ENCODE results near the gene THAP6. TPM values are rescaled to one million over a fixed set of nuclear protein-coding genes. Genes with fewer than 3 reads are reported as not detected.

THAP6 gene
- 10 to 100 TPM; 18.2 to 43.9 (median 25.1) TPM for total RNA-seq
- 10 to 100 TPM; 12.3 to 14.0 TPM for polyA plus RNA-seq
- total RNA-seq = 19.0 reads per million, percentile 49 among the genes with 10 or more reads in this experiment

GRCh38 chr4:75514131-75514948, at the start of gene THAP6, which contains the start of gene RCHY1:
THAP6 (plus strand) TSS chr4:75514473; CDS start chr4:75515453, 980 bp downstream.
RCHY1 (minus strand) TSS chr4:75514403; CDS start chr4:75514286, 117 bp downstream.
- H3K27ac ChIP-seq (ENCODE audit: low read depth, low read length) = peak within 1 kb of the TSS; percentile 98
- no peaks in the 10 kb centered on the region for H3K27me3 Mint-ChIP-seq
- ATAC-seq (peak; percentile 92), DNase-seq (peak; percentile 82 to 95 (median 93))
- peak within 1 kb of the TSS in 1 of 10 donors; percentile 97 for H3K4me3 Mint-ChIP-seq
- intact Hi-C loops (cut with micrococcal nuclease) = loop anchor here (1.0 to 10.0 kb wide), 15 partner anchors 116 to 1642 kb away; partner anchors contain the start of genes AREG (in 2 of the 2), CCNI (in 2 of the 2), CDKL2 (in 2 of the 2) and G3BP2 (in 2 of the 2)
- H3K9me3 Mint-ChIP-seq = peaks cover 0 to 2% (median 0%) of the 10 kb centered on the region in 11 donors
- H3K36me3 ChIP-seq (ENCODE audit: control insufficient read depth in 2 of 3, insufficient read depth in 3 of 3, low read length in 3 of 3) = peaks cover 0 to 15% (median 5%) of the 10 kb centered on the region in 3 experiments
- POLR2A ChIA-PET = interaction anchor here (0.9 to 3.6 kb wide), 13 partner anchors 9 to 1116 kb away, joined by 3 to 27 read pairs (median 5); partner anchors contain the start of genes NAAA and USO1
- H3K4me1 ChIP-seq (ENCODE audit: control insufficient read depth in 2 of 2, insufficient read depth in 2 of 2, low read length in 2 of 2) = peaks cover 53 to 56% of the 10 kb centered on the region in 2 donors
- peaks cover 30 to 63% (median 49%) of the 10 kb centered on the region in 7 donors for H3K4me1 Mint-ChIP-seq
- peak within 1 kb of the TSS in 7 of 9 donors; percentile 96 to 100 (median 98) for H3K27ac Mint-ChIP-seq
- H3K36me3 Mint-ChIP-seq = peaks cover 6 to 27% (median 21%) of the 10 kb centered on the region in 5 donors
- no peaks in the 10 kb centered on the region for H3K27me3 ChIP-seq (ENCODE audit: control insufficient read depth in 2 of 2, insufficient read depth in 2 of 2, low read length in 2 of 2)
- CTCF ChIA-PET = interaction anchor here (0.6 to 1.2 kb wide), 3 partner anchors 16 to 257 kb away, joined by 3 to 5 read pairs (median 3); partner anchors contain the start of gene USO1
- H3K9me3 ChIP-seq (ENCODE audit: control insufficient read depth in 2 of 3, low read length in 3 of 3) = no peaks in the 10 kb centered on the region
- H3K4me3 ChIP-seq (ENCODE audit: low read length) = peak within 1 kb of the TSS; percentile 79

GRCh38 chr4:75469896-75470295, 44.4 kb upstream of the THAP6 start:
- peaks cover 4 to 34% (median 16%) of the 10 kb centered on the region in 5 donors for H3K36me3 Mint-ChIP-seq
- peaks cover 0 to 4% (median 0%) of the 10 kb centered on the region in 7 donors for H3K4me1 Mint-ChIP-seq
- no peaks in the 10 kb centered on the region for H3K27me3 Mint-ChIP-seq
- no peak for ATAC-seq
- no peak overlapping the region for H3K4me3 Mint-ChIP-seq
- no peak for DNase-seq
- H3K36me3 ChIP-seq (ENCODE audit: control insufficient read depth in 2 of 3, insufficient read depth in 3 of 3, low read length in 3 of 3) = peaks cover 0 to 3% (median 0%) of the 10 kb centered on the region in 3 experiments
- no peaks in the 10 kb centered on the region for H3K9me3 ChIP-seq (ENCODE audit: control insufficient read depth in 2 of 3, low read length in 3 of 3)
- peaks cover 0 to 5% (median under 1%) of the 10 kb centered on the region in 11 donors for H3K9me3 Mint-ChIP-seq
- no peak overlapping the region for H3K27ac ChIP-seq (ENCODE audit: low read depth, low read length)
- intact Hi-C loops (cut with micrococcal nuclease) = no loop called here
- POLR2A ChIA-PET = no interaction called here
- no peaks in the 10 kb centered on the region for H3K4me1 ChIP-seq (ENCODE audit: control insufficient read depth in 2 of 2, insufficient read depth in 2 of 2, low read length in 2 of 2)
- H3K27ac Mint-ChIP-seq = no peak overlapping the region
- CTCF ChIA-PET = no interaction called here
- H3K4me3 ChIP-seq (ENCODE audit: low read length) = no peak overlapping the region
- H3K27me3 ChIP-seq (ENCODE audit: control insufficient read depth in 2 of 2, insufficient read depth in 2 of 2, low read length in 2 of 2) = no peaks in the 10 kb centered on the region

GRCh38 chr4:75470738-75471137, 43.5 kb upstream of the THAP6 start:
- H3K4me3 ChIP-seq (ENCODE audit: low read length) = no peak overlapping the region
- H3K36me3 ChIP-seq (ENCODE audit: control insufficient read depth in 2 of 3, insufficient read depth in 3 of 3, low read length in 3 of 3) = peaks cover 0 to 3% (median 0%) of the 10 kb centered on the region in 3 experiments
- peaks cover 0 to 4% (median 0%) of the 10 kb centered on the region in 7 donors for H3K4me1 Mint-ChIP-seq
- no peak overlapping the region for H3K4me3 Mint-ChIP-seq
- intact Hi-C loops (cut with micrococcal nuclease) = no loop called here
- H3K27ac Mint-ChIP-seq = peak overlapping the region in 1 of 9 donors; percentile 29
- no peak for DNase-seq
- ChIA-PET CTCF (no interaction called here), POLR2A (no interaction called here)
- H3K9me3 ChIP-seq (ENCODE audit: control insufficient read depth in 2 of 3, low read length in 3 of 3) = no peaks in the 10 kb centered on the region
- H3K36me3 Mint-ChIP-seq = peaks cover 4 to 36% (median 24%) of the 10 kb centered on the region in 5 donors
- no peaks in the 10 kb centered on the region for H3K27me3 Mint-ChIP-seq
- H3K4me1 ChIP-seq (ENCODE audit: control insufficient read depth in 2 of 2, insufficient read depth in 2 of 2, low read length in 2 of 2) = no peaks in the 10 kb centered on the region
- H3K9me3 Mint-ChIP-seq = peaks cover 0 to 2% (median 0%) of the 10 kb centered on the region in 11 donors
- H3K27ac ChIP-seq (ENCODE audit: low read depth, low read length) = no peak overlapping the region
- no peaks in the 10 kb centered on the region for H3K27me3 ChIP-seq (ENCODE audit: control insufficient read depth in 2 of 2, insufficient read depth in 2 of 2, low read length in 2 of 2)
- no peak for ATAC-seq

- intact Hi-C loops (cut with micrococcal nuclease) = no loop called here
- ATAC-seq (no peak), DNase-seq (no peak)
- Histone ChIP-seq H3K27ac (ENCODE audit: low read depth, low read length) (no peak overlapping the region), H3K4me3 (ENCODE audit: low read length) (no peak overlapping the region), H3K27me3 (ENCODE audit: control insufficient read depth in 2 of 2, insufficient read depth in 2 of 2, low read length in 2 of 2) (no peaks in the 10 kb centered on the region), H3K36me3 (ENCODE audit: control insufficient read depth in 2 of 3, insufficient read depth in 3 of 3, low read length in 3 of 3) (peaks cover 3 to 45% (median 4%) of the 10 kb centered on the region in 3 experiments), H3K9me3 (ENCODE audit: control insufficient read depth in 2 of 3, low read length in 3 of 3) (no peaks in the 10 kb centered on the region), H3K4me1 (ENCODE audit: control insufficient read depth in 2 of 2, insufficient read depth in 2 of 2, low read length in 2 of 2) (no peaks in the 10 kb centered on the region)
- ChIA-PET CTCF (no interaction called here), POLR2A (no interaction called here)
- peaks cover 33 to 79% (median 73%) of the 10 kb centered on the region in 5 donors for H3K36me3 Mint-ChIP-seq
- H3K27ac Mint-ChIP-seq = no peak overlapping the region
- H3K4me1 Mint-ChIP-seq = peaks cover 0 to 5% (median 0%) of the 10 kb centered on the region in 7 donors
- no peak overlapping the region for H3K4me3 Mint-ChIP-seq
- H3K9me3 Mint-ChIP-seq = peaks cover 0 to 21% (median 3%) of the 10 kb centered on the region in 11 donors
- H3K27me3 Mint-ChIP-seq = no peaks in the 10 kb centered on the region
These were observed 37.1 kb upstream of the THAP6 start for GRCh38 chr4:75477201-75477600.

GRCh38 chr4:75484190-75484589, 30.1 kb upstream of the THAP6 start:
- intact Hi-C loops (cut with micrococcal nuclease) = no loop called here
- DNase-seq = no peak
- Mint-ChIP-seq H3K4me1 (no peaks in the 10 kb centered on the region), H3K4me3 (no peak overlapping the region), H3K27ac (no peak overlapping the region), H3K36me3 (peaks cover 20 to 43% (median 36%) of the 10 kb centered on the region in 5 donors), H3K27me3 (no peaks in the 10 kb centered on the region), H3K9me3 (no peaks in the 10 kb centered on the region)
- no peak for ATAC-seq
- H3K4me1 ChIP-seq (ENCODE audit: control insufficient read depth in 2 of 2, insufficient read depth in 2 of 2, low read length in 2 of 2) = no peaks in the 10 kb centered on the region
- H3K9me3 ChIP-seq (ENCODE audit: control insufficient read depth in 2 of 3, low read length in 3 of 3) = no peaks in the 10 kb centered on the region
- CTCF ChIA-PET = no interaction called here
- POLR2A ChIA-PET = no interaction called here
- H3K36me3 ChIP-seq (ENCODE audit: control insufficient read depth in 2 of 3, insufficient read depth in 3 of 3, low read length in 3 of 3) = peaks cover 6 to 58% (median 9%) of the 10 kb centered on the region in 3 experiments
- H3K4me3 ChIP-seq (ENCODE audit: low read length) = no peak overlapping the region
- no peak overlapping the region for H3K27ac ChIP-seq (ENCODE audit: low read depth, low read length)
- no peaks in the 10 kb centered on the region for H3K27me3 ChIP-seq (ENCODE audit: control insufficient read depth in 2 of 2, insufficient read depth in 2 of 2, low read length in 2 of 2)

GRCh38 chr4:75490155-75490554, 24.1 kb upstream of the THAP6 start:
- DNase-seq (no peak), ATAC-seq (no peak)
- no peak overlapping the region for H3K27ac Mint-ChIP-seq
- no peak overlapping the region for H3K27ac ChIP-seq (ENCODE audit: low read depth, low read length)
- H3K9me3 ChIP-seq (ENCODE audit: control insufficient read depth in 2 of 3, low read length in 3 of 3) = no peaks in the 10 kb centered on the region
- intact Hi-C loops (cut with micrococcal nuclease) = no loop called here
- no peaks in the 10 kb centered on the region for H3K27me3 Mint-ChIP-seq
- H3K4me3 Mint-ChIP-seq = no peak overlapping the region
- H3K36me3 Mint-ChIP-seq = peaks cover 0 to 33% (median 10%) of the 10 kb centered on the region in 5 donors
- no peaks in the 10 kb centered on the region for H3K27me3 ChIP-seq (ENCODE audit: control insufficient read depth in 2 of 2, insufficient read depth in 2 of 2, low read length in 2 of 2)
- no peaks in the 10 kb centered on the region for H3K9me3 Mint-ChIP-seq
- POLR2A ChIA-PET = no interaction called here
- H3K4me1 ChIP-seq (ENCODE audit: control insufficient read depth in 2 of 2, insufficient read depth in 2 of 2, low read length in 2 of 2) = no peaks in the 10 kb centered on the region
- peaks cover 11 to 49% (median 20%) of the 10 kb centered on the region in 3 experiments for H3K36me3 ChIP-seq (ENCODE audit: control insufficient read depth in 2 of 3, insufficient read depth in 3 of 3, low read length in 3 of 3)
- CTCF ChIA-PET = interaction anchor here (0.6 kb wide), 1 partner anchor 217 kb away, joined by 3 read pairs; no protein-coding TSS in a partner anchor
- H3K4me1 Mint-ChIP-seq = peaks cover 0 to 6% (median 0%) of the 10 kb centered on the region in 7 donors
- no peak overlapping the region for H3K4me3 ChIP-seq (ENCODE audit: low read length)
